NT2/D1 (cell line): ENCODE results near the gene SMTNL2.
"Not testable (repeated sequence)": the region's sequence is repeated elsewhere in the genome, so short reads cannot be mapped to it uniquely, and the experiment has no call there.

Experiments
- DNase-seq: peaks from one replicate; pipeline ENCODE4 v3.0.0-alpha.2; 2011; ENCODE audit warnings: low read depth, low spot score
- H3K27me3 ChIP-seq: 2 replicates; pipeline ENCODE4 v1.6.0; 2011; ENCODE audit warnings: mild to moderate bottlenecking; ENCODE audit not compliant: insufficient read length, insufficient read depth
- H3K36me3 ChIP-seq: 2 replicates; pipeline ENCODE4 v1.6.1; 2011; ENCODE audit warnings: mild to moderate bottlenecking, low read length, mixed read lengths; ENCODE audit not compliant: insufficient read depth, insufficient read length
- H3K4me1 ChIP-seq: 2 replicates; pipeline ENCODE4 v1.5.1; 2011; ENCODE audit not compliant: insufficient read depth, insufficient read length
- H3K4me3 ChIP-seq: 2 replicates; pipeline ENCODE4 v1.5.1; 2011; ENCODE audit warnings: low read depth; ENCODE audit not compliant: insufficient read length
- H3K9ac ChIP-seq: 2 replicates; pipeline ENCODE4 v1.6.0; 2011; ENCODE audit warnings: low read depth; ENCODE audit not compliant: insufficient read length
- H3K9me3 ChIP-seq: 2 replicates; pipeline ENCODE4 v1.5.1; 2011; ENCODE audit warnings: mild to moderate bottlenecking, low read length; ENCODE audit not compliant: insufficient read depth
- SUZ12 ChIP-seq: IDR thresholded peaks from 2 replicates; pipeline ENCODE4 v1.6.1; 2011; ENCODE audit not compliant: insufficient read length, insufficient read depth; ENCODE audit errors: extremely low read depth
- YY1 ChIP-seq: IDR thresholded peaks from 2 replicates; pipeline ENCODE4 v1.6.1; 2011; ENCODE audit not compliant: insufficient read length, insufficient read depth
- ZNF274 ChIP-seq: IDR thresholded peaks from 2 replicates; pipeline ENCODE4 v1.6.1; 2011; ENCODE audit warnings: mild to moderate bottlenecking, low read depth, low read length

The SMTNL2 gene

DNA sequence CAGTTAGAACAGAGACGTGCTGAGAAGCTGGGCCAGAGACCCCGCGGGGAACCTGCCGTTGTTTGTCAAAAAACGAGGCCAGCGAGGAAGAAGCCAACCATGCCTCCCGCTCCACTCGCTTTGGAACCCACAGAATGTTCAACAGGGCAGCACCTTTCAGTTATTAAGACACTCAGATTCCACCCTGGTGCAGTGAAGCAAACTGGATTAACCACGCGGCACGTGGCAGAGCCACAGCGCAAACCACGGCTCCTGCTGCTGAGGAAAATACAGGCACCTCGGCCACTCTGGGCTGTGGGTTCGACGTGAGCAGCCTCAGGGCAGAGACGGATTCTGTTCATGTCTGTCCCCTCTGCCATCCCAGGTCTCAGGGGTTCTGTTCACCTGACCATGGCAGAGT is 32.8 kb downstream of the SMTNL2 start:
- no peak for DNase-seq
- TF ChIP-seq SUZ12 (no peak), ZNF274 (no peak), YY1 (no peak)
- Histone ChIP-seq H3K27me3 (no peaks in the 10 kb centered on the region), H3K4me1 (no peaks in the 10 kb centered on the region), H3K4me3 (no peak overlapping the region), H3K9ac (no peak overlapping the region), H3K9me3 (no peaks in the 10 kb centered on the region), H3K36me3 (no peaks in the 10 kb centered on the region)

DNA sequence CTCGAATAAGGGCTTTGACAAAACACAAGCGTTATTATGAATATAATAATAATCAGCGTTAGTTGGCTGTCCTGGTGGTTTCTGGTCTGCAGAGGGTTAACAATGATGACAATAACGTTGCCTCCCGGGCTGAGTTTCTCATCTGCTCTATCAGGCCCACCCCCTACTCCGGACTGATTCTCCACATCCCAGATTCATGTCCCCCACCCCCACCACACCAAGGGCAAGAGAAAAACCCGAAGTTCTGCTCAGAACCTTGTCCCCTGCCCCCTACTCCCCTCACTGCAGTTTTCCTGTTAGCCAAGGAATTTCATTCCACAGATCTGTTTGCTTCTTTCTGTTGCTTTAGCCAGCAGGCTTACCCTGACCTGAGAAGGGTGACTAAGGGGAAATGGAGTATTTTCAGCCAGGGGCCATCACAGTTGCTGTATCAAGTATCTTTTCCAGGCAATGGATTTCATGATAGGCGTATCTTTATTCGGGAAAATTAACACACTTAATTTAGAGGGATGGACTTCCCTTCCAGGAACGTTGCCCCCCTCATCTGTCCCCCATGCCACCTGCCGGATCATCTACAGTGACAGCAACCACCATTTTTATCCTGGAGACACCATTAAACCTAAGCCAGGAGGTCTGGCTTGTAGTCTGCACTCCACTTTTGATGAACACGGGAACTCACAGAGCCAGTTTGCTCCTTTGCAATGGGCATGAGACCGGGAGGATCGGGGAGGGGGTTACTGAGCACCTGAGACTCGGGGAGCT is 33.4 kb downstream of the SMTNL2 start:
- Histone ChIP-seq H3K4me3 (no peak overlapping the region), H3K36me3 (no peaks in the 10 kb centered on the region), H3K4me1 (no peaks in the 10 kb centered on the region), H3K9ac (no peak overlapping the region), H3K27me3 (no peaks in the 10 kb centered on the region), H3K9me3 (no peaks in the 10 kb centered on the region)
- TF ChIP-seq YY1 (no peak), ZNF274 (no peak), SUZ12 (no peak)
- DNase-seq: no peak

DNA sequence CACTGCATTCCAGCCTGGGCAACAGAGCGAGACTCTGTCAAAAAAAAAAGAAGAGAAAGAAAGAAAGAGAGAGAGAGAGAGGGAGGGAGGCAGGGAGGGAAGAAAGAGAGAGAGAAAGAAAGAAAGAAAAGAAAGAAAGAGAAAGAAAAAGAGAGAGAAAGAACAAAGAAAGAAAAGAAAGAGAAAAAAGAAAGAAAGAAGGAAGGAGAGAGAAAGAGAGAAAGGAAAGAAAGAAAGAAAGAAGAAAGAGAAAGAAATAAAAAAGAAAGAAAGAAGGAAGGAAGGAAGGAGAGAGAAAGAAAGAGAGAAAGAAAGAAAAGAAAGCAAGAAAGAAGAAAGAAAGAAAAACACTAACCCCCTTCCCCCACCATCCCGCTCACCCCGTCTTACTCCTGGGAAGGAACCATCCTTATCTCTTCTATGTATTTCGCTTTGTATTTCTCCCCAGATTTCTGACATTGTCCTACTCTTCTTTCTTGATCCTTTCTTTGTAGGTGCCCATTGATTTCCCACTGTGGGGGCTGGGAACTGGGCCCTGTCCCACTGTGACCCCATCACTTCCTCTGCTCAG is 36.3 kb downstream of the SMTNL2 start:
- H3K27me3 ChIP-seq: no peaks in the 10 kb centered on the region
- no peaks in the 10 kb centered on the region for H3K36me3 ChIP-seq
- TF ChIP-seq SUZ12 (no peak), ZNF274 (no peak), YY1 (no peak)
- H3K4me1 ChIP-seq: no peaks in the 10 kb centered on the region
- no peak overlapping the region for H3K4me3 ChIP-seq
- no peaks in the 10 kb centered on the region for H3K9me3 ChIP-seq
- DNase-seq: no peak
- H3K9ac ChIP-seq: no peak overlapping the region

DNA sequence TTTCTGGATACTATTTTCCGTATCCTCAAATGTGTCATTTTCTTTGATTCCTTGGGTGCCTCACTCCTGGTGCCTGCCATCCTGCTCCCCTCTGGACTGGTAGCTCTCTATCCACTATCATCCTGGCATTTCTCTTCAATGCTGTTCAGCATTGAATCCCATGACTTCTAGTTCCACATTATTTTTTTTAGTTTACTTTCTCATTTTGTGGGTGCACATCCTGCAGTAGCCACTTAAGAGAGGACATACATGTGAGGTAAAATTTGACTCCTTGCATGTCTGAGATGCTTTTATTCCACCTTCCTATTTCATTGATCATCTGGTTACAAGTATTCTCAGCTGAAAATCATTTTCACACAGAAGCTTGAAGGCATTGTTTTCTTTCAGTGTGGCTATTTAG is 38.0 kb downstream of the SMTNL2 start:
- Histone ChIP-seq H3K27me3 (no peaks in the 10 kb centered on the region), H3K4me1 (no peaks in the 10 kb centered on the region), H3K9ac (no peak overlapping the region), H3K4me3 (no peak overlapping the region), H3K36me3 (no peaks in the 10 kb centered on the region), H3K9me3 (no peaks in the 10 kb centered on the region)
- TF ChIP-seq YY1 (no peak), ZNF274 (no peak), SUZ12 (no peak)
- DNase-seq: no peak

DNA sequence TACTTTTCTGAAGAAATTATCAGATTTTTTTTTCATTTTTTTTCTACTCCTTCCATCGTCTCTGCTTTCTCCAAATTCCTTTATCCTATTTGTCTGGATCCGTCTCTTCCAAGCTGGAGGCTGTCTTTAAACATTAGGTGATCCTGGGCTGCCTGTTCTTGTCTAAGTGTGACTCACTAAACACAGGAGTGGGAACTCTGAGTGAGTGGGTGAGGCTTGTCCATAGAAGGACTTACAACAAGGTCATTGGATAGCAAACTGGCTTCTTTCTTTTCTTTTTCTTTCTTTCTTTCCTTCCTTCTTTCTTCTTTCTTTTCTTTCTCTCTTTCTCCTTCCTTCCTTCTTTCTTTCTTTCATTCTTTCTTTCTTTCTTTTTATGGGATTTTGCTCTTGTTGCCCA is 38.9 kb downstream of the SMTNL2 start:
- Histone ChIP-seq H3K4me1 (no peaks in the 10 kb centered on the region), H3K4me3 (no peak overlapping the region), H3K27me3 (no peaks in the 10 kb centered on the region), H3K9me3 (no peaks in the 10 kb centered on the region), H3K9ac (no peak overlapping the region), H3K36me3 (no peaks in the 10 kb centered on the region)
- DNase-seq: no peak
- TF ChIP-seq ZNF274: no peak
- TF ChIP-seq SUZ12: no peak
- no peak for TF ChIP-seq YY1

DNA sequence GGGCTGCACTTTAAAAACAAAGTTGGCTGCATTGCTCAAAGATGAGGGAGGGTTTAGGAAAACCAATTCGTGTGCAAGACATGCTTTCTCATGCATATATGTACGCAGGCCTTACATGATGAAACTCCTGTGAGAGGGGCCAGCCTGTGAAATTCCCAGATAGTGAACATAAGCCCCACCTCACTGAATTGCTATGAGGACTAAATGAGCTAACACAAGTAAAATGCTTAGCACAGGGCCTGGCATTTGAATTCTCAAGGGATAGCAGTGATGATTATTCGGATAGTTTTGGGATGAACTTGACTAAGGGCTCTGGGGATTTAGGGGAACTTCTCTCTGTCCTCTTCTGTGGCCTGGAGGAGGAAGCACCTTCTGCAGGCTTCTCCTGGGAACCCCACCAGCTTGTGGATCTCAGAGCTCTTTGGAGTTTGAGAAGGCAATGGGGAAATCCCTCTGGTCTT is 40.2 kb downstream of the SMTNL2 start:
- not testable (repeated sequence) for H3K9ac ChIP-seq, H3K27me3 ChIP-seq, H3K36me3 ChIP-seq, DNase-seq, H3K4me1 ChIP-seq, H3K4me3 ChIP-seq, H3K9me3 ChIP-seq

DNA sequence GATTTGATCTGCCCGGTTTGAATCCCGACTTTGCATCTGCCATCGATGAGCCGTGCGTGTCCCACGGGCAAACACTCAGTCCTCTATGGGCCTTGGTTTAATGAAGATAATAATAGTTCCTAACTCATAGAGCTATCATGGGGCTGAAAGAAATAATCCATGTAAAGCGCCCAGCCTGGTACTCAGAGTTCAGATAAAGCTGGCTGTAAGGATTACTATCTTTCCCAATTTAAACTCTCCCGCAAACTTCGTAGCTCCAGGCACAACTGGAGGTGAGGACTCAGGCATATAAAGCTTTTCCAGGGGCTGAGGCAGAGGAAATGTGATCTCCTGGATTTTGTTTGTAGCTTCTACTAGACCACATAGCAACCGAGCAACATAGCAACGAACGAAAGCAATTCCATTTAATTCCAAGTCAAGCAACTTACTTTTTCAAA is 40.9 kb downstream of the SMTNL2 start:
- no peaks in the 10 kb centered on the region for H3K9me3 ChIP-seq
- DNase-seq: no peak
- TF ChIP-seq ZNF274 (no peak), SUZ12 (no peak), YY1 (no peak)

More for the DNA sequence above, 40.9 kb downstream of the SMTNL2 start:
- Histone ChIP-seq H3K4me3 (no peak overlapping the region), H3K27me3 (no peaks in the 10 kb centered on the region), H3K36me3 (no peaks in the 10 kb centered on the region), H3K9ac (no peak overlapping the region), H3K4me1 (no peaks in the 10 kb centered on the region)
